GM18520 (cell line): ENCODE measurements around the gene ATP2C2.

Experiments used
- ATAC-seq: cut with Tn5 transposase; IDR thresholded peaks from one replicate; pipeline ENCODE4 v1.9.1; 2021; ENCODE audit not compliant: unreplicated experiment

Gene ATP2C2

GRCh38 chr16:84467256-84467655 is 98.9 kb downstream of the ATP2C2 start:
- no peak for ATAC-seq

DNA sequence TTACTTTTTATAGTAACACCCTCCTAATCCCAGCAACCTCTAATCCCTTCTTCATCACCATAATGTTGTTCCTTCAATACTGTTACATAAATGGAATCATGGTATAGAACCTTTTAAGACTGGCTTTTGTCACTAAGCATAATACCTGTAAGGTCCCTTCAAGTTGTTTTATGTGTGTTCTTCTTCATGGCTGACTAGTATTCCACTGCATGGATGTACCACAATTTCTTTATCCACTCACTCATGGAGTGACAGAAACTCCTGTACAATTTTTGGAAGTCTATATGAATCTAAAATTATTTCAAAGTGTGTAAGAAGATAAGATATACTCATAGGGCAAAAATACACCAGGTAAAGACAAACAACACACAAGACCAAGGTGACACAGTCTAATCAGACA is 99.4 kb downstream of the ATP2C2 start:
- no peak for ATAC-seq

- ATAC-seq: no peak
These were observed 103.0 kb downstream of the ATP2C2 start for GRCh38 chr16:84471316-84471715.

DNA sequence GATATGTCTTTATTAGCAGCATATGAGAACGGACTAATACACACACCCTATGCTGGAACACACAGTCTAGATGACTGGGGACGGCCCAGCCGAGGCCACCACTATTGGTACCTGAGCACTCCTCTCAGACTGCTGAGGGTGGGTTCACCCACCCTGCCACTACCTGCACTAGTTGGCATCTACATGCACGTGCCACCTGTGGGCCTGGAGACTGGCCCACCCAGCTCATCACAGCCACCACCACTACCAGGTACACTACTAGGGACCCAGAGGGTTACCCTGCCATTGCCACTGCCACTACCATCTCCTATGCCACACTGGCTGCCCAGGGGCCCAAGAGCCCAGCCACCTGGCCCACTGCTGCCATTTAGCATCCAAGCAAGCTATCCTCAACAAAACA is 103.6 kb downstream of the ATP2C2 start:
- ATAC-seq: no peak

DNA sequence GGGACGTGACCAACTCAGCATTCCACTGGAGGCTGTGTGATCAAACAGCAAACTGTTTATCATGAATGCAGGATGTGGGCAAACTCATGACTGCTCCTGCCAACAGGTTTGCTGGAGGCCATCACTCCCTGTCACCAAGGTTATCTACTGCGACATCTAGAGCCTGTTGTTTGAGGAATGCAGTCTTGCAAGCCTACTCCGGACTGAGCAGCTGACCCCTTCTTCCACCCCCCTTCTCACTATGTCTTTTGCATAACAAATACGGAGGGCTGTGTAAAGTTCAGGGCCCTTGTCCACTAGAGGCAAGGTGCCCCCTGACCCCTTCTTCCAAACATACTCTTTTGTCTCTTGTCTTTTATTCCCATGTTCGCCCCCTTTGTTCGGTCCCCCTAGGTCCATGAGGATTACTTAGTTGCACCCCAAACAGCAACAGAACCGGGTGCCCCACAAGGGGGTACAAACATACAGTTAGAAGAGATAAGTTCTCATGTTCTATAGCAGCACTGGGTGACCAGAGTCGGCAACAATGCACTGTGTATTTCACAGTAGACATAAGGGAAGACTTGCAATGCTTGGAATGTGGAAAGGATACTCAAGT is 107.4 kb downstream of the ATP2C2 start:
- ATAC-seq: no peak

GRCh38 chr16:84476401-84476800 is 108.1 kb downstream of the ATP2C2 start:
- no peak for ATAC-seq

GRCh38 chr16:84477661-84478060 is 109.3 kb downstream of the ATP2C2 start:
- no peak for ATAC-seq

- no peak for ATAC-seq
These were observed 110.0 kb downstream of the ATP2C2 start for GRCh38 chr16:84478172-84478947.

GRCh38 chr16:84479716-84480450 is 111.5 kb downstream of the ATP2C2 start:
- ATAC-seq: no peak

DNA sequence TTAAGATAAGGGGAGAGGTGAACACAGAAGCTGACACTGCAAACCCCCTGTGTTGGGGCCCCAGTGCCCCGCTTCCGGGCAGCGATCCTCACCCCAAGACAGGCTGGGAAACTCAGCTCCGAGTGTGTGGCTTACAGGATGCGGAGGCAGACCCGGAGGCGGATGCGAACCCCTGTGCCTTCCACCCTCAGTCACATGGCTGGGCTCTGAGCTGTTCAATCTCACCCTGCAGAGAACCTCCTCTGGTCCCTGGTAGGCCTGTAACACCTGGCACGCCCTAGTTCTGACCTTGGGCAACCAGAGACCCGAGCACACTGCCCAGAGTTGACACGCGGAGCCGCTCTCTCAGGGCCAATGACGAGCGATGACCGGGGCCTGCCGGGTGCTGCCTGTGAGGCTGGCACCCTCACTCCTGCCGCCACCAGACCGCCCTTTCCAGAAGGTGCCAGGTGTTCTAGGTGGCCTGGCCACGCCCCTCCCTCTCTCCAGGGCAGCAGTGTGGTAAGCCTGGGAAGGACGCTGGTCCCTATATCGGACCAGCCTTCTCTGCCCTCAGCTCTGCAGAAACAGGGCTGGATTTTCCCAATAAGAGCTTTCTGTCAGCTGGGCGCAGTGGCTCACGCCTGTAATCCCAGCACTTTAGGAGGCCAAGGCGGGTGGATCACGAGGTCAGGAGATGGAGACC is 112.9 kb downstream of the ATP2C2 start:
- ATAC-seq: no peak

GRCh38 chr16:84482001-84482891 is 113.9 kb downstream of the ATP2C2 start:
- no peak for ATAC-seq

- ATAC-seq: no peak
These were observed 114.9 kb downstream of the ATP2C2 start for GRCh38 chr16:84482951-84483881.

DNA sequence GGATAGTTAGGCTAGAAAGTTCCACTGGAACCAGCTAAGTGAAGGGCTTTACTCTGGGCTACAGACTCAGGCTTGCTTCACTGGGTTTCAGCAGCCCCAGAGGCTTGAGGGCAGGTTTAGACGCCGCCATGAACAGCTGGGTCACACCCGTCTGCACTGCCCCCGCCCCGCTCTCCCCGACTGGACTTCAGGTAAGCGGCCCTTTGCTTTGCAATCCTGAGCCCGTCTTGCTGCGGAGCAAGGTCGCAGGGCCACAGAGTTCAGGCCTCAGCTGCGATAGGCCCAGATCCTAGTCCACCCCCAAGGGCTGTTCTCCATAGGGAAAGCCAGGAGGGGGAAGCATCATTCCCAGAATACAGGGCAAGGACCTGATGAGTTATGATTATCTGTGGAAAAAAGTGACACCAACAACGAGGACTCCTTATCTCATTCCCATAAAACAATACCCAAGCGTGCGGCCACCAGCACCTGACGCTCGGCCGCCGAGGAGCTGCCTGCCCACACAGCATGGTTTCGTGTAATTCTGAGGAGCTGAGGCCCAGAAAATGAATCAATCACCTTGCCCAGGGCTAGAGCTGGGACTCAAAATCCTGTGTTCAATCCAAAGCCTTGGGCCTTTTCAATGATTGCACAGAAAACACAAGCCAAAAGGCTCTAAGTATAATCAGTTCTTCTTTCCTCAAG is 115.7 kb downstream of the ATP2C2 start:
- ATAC-seq: no peak

- ATAC-seq: no peak
These were observed 116.4 kb downstream of the ATP2C2 start for GRCh38 chr16:84484579-84485254.

GRCh38 chr16:84485255-84486010 is 117.1 kb downstream of the ATP2C2 start:
- no peak for ATAC-seq

GRCh38 chr16:84486126-84486525 is 117.8 kb downstream of the ATP2C2 start:
- ATAC-seq: no peak

DNA sequence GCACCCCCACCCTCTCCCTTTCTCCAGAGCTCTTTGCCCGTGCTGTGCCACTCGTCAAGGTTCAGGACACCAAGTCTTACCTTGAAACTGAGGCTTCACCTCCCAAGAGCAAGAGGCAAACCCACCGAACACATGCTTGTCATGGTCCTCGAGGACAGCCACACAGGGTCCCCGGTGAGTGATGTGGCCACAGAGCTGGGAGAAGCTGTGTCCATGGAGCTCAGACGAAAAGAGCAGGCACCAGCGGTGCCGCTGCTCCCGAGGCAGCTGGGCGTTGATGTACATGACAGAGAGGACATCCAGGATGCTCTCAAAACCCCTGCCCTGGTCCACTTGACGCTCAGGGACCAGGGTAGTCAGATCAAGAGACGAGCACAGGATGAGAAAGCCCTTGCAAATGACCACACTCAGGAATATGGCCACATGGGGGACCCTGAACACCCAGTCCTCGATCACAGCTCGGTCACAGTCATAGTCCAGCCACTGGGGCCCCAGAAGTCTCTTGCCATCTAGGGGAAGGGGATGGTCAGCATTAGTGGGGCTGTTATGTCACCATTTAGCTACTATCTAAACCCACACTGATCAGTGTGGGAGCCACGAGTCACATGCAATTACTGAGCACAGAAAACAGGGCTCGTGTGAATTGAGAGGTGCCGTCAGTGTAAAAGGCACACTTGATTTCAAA is 118.4 kb downstream of the ATP2C2 start:
- ATAC-seq: no peak
